ENCODE results near the gene C19orf47. TPM values are rescaled to one million over a fixed set of nuclear protein-coding genes. Genes with fewer than 3 reads are reported as not detected.

The C19orf47 gene
- total RNA-seq, 1 donor from 2014 or later = 10.6 TPM

DNA sequence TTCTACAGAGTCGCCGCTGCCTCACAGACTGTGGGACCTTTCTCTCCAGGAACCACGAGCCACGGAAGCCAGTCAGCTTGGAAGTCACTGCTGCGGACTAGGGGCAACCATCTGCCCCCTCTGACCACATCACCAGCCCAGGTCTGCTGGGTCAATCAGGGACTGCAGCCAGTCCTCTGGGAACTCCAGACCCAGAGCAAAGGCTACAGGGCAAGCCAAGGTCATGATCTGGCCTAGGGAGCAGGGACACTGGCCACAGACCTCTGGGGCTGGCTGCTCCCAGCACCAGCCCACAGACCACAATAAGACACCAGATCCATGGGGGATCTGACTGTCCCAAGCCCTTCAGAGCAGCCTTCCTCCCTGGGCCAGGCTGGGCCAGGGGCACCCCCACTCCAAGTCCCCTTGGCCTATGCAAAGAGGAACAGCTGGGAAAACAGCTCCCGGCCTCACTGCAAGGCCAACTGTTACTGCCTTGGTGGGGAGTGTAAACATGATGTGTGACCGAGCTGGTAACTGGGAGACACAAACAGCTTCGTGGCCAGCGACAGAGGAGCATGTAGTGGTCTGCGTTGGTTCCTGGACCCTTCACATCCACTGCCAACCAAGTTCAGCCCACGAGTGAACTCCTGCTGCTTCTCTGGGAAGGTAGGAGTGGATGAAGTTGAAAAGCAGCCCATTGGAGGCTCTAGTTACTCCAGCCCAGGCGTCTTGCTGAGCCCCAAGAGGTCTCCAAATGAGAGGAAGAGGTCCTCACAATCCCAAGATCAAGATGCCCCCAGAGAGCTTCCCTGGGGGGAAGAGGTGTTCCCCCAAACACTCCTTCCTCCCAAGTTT, 64.6 kb downstream of the C19orf47 start:
- H3K27ac ChIP-seq = no peak overlapping the region
- no peak overlapping the region for H2AFZ ChIP-seq (replicated peaks)
- Mint-ChIP-seq H3K9me3 (peaks cover 2% of the 10 kb centered on the region), H3K4me1 (peaks cover 44% of the 10 kb centered on the region), H3K27ac (peak overlapping the region; percentile 98), H3K27me3 (ENCODE audit: insufficient read depth, low read depth) (peaks cover 17% of the 10 kb centered on the region), H3K36me3 (no peaks in the 10 kb centered on the region), H3K4me3 (peak overlapping the region; percentile 97)
- H3K27me3 ChIP-seq = no peaks in the 10 kb centered on the region
- DNase-seq (ENCODE audit: low spot score) = no peak
- peak overlapping the region; percentile 66 for H3K9ac ChIP-seq
- H3K4me2 ChIP-seq = peak overlapping the region; percentile 81
- peaks cover 26% of the 10 kb centered on the region for H3F3A ChIP-seq (ENCODE audit: low read depth)
- TF ChIP-seq EZH2phosphoT487 (IDR thresholded peaks at IDR 0.05) (no peak), EZH2 (IDR thresholded peaks at IDR 0.05) (no peak)
- TF ChIP-seq, protein P1, sequence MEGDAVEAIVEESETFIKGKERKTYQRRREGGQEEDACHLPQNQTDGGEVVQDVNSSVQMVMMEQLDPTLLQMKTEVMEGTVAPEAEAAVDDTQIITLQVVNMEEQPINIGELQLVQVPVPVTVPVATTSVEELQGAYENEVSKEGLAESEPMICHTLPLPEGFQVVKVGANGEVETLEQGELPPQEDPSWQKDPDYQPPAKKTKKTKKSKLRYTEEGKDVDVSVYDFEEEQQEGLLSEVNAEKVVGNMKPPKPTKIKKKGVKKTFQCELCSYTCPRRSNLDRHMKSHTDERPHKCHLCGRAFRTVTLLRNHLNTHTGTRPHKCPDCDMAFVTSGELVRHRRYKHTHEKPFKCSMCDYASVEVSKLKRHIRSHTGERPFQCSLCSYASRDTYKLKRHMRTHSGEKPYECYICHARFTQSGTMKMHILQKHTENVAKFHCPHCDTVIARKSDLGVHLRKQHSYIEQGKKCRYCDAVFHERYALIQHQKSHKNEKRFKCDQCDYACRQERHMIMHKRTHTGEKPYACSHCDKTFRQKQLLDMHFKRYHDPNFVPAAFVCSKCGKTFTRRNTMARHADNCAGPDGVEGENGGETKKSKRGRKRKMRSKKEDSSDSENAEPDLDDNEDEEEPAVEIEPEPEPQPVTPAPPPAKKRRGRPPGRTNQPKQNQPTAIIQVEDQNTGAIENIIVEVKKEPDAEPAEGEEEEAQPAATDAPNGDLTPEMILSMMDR (IDR thresholded peaks at IDR 0.05) = no peak
- H3K4me3 ChIP-seq = peak overlapping the region; percentile 94
- H3K79me2 ChIP-seq (ENCODE audit: low read depth) = peaks cover 60% of the 10 kb centered on the region
- peaks cover 10% of the 10 kb centered on the region for H3K4me1 ChIP-seq
- H4K20me1 ChIP-seq (ENCODE audit: low read depth) = peaks cover 35% of the 10 kb centered on the region
- H3K9me3 ChIP-seq (ENCODE audit: low read depth) = no peaks in the 10 kb centered on the region
- no peaks in the 10 kb centered on the region for H3K36me3 ChIP-seq

DNA sequence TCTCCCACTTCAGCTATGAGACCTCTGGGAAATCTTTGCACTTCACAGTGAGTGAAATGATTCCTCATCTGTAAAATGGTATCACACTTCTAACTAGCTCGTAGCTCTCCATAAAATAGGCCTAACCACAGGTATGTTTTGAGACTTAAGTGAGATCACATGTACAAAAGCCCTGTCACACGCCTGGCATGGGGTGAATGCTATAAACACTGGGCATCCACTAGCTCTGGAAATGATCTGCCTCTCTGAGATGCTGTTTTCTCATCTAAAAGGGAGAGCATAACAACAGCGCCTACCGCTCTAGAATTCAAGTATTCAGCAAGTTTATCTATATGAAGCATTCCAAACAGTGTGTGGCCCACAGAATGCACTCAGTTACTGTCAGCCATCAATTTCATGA, 65.3 kb downstream of the C19orf47 start:
- Histone ChIP-seq H3K4me2 (no peak overlapping the region), H2AFZ (replicated peaks) (no peak overlapping the region), H3K4me3 (no peak overlapping the region), H3K4me1 (peaks cover 10% of the 10 kb centered on the region), H3K9me3 (ENCODE audit: low read depth) (no peaks in the 10 kb centered on the region), H3F3A (ENCODE audit: low read depth) (peaks cover 26% of the 10 kb centered on the region), H3K79me2 (ENCODE audit: low read depth) (peaks cover 67% of the 10 kb centered on the region), H3K27me3 (no peaks in the 10 kb centered on the region), H4K20me1 (ENCODE audit: low read depth) (peaks cover 42% of the 10 kb centered on the region), H3K27ac (no peak overlapping the region), H3K36me3 (no peaks in the 10 kb centered on the region), H3K9ac (no peak overlapping the region)
- peak overlapping the region; percentile 97 for H3K4me3 Mint-ChIP-seq
- H3K27ac Mint-ChIP-seq = no peak overlapping the region
- H3K4me1 Mint-ChIP-seq = peaks cover 49% of the 10 kb centered on the region
- H3K36me3 Mint-ChIP-seq = no peaks in the 10 kb centered on the region
- H3K27me3 Mint-ChIP-seq (ENCODE audit: insufficient read depth, low read depth) = peaks cover 17% of the 10 kb centered on the region
- H3K9me3 Mint-ChIP-seq = peaks cover 2% of the 10 kb centered on the region
- TF ChIP-seq EZH2phosphoT487 (IDR thresholded peaks at IDR 0.05) (no peak), EZH2 (IDR thresholded peaks at IDR 0.05) (no peak)
- TF ChIP-seq, protein P1 (IDR thresholded peaks at IDR 0.05) = no peak
- no peak for DNase-seq (ENCODE audit: low spot score)

DNA sequence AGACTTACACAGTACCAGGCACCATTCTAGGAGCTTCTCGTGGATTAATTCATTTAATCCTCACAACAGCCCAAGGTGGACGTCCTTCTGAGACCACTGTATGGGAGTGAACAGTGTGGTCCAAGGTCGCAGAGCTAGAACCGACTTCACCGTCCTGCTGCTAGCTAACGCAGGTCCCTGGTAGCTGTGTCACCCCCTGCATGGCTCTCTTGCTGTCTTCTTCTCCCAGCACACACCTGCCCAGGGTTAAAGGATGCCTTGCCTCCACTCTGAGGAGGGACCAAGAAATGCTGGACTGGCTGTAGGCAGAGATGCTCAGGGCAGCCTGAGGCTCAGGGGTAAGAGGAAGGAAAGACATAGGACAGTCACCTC, 66.0 kb downstream of the C19orf47 start:
- TF ChIP-seq, protein P1 (IDR thresholded peaks at IDR 0.05) = no peak
- TF ChIP-seq EZH2phosphoT487 (IDR thresholded peaks at IDR 0.05) = no peak
- no peak for TF ChIP-seq EZH2 (IDR thresholded peaks at IDR 0.05)
- Mint-ChIP-seq H3K36me3 (no peaks in the 10 kb centered on the region), H3K9me3 (peaks cover 2% of the 10 kb centered on the region), H3K27ac (no peak overlapping the region), H3K4me1 (peaks cover 53% of the 10 kb centered on the region), H3K27me3 (ENCODE audit: insufficient read depth, low read depth) (peaks cover 17% of the 10 kb centered on the region), H3K4me3 (no peak overlapping the region)
- DNase-seq (ENCODE audit: low spot score) = no peak
- Histone ChIP-seq H3K9ac (no peak overlapping the region), H3K4me3 (no peak overlapping the region), H3K4me1 (peaks cover 10% of the 10 kb centered on the region), H4K20me1 (ENCODE audit: low read depth) (peaks cover 50% of the 10 kb centered on the region), H3K36me3 (no peaks in the 10 kb centered on the region), H3F3A (ENCODE audit: low read depth) (peaks cover 26% of the 10 kb centered on the region), H3K9me3 (ENCODE audit: low read depth) (no peaks in the 10 kb centered on the region), H3K27ac (no peak overlapping the region), H3K4me2 (no peak overlapping the region), H3K27me3 (no peaks in the 10 kb centered on the region), H3K79me2 (ENCODE audit: low read depth) (peaks cover 74% of the 10 kb centered on the region), H2AFZ (replicated peaks) (no peak overlapping the region)

Measured in neural progenitor cell (in vitro differentiated cells).